SW480 (cell line): Measurements from ENCODE around the gene ENPP7.

ENCODE experiments used
- DNase-seq: peaks from one replicate; pipeline ENCODE4 v3.0.0-alpha.2; 2016; ENCODE audit warnings: low spot score

Gene ENPP7, protein sequence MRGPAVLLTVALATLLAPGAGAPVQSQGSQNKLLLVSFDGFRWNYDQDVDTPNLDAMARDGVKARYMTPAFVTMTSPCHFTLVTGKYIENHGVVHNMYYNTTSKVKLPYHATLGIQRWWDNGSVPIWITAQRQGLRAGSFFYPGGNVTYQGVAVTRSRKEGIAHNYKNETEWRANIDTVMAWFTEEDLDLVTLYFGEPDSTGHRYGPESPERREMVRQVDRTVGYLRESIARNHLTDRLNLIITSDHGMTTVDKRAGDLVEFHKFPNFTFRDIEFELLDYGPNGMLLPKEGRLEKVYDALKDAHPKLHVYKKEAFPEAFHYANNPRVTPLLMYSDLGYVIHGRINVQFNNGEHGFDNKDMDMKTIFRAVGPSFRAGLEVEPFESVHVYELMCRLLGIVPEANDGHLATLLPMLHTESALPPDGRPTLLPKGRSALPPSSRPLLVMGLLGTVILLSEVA

GRCh38 chr17:79730769-79731483 is at the start of gene ENPP7:
ENPP7 (plus strand) TSS chr17:79730943; CDS start chr17:79731140, 197 bp downstream.
- no peak for DNase-seq

- no peak for DNase-seq
These were observed 49.6 kb upstream of the ENPP7 start for GRCh38 chr17:79681101-79681621.

- no peak for DNase-seq
These were observed 49.0 kb upstream of the ENPP7 start for GRCh38 chr17:79681628-79682261.

DNA sequence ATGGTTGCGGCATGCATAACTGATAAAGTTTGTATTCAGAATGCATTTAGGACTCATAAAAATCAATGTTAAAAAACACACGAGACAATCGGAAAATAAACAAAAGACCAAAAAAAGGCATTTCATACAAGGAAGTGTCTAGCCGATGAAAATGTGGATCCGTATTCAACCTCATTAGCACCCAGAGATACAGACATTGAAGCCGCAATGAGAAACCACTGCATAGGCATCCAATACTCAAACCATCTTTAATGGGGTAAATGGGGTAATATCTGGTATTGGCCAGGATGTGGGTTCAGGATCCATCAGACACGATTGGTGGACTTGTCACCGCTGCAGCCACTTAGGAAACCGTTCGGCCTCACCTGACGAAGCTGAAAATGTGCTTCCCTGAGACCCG is 47.4 kb upstream of the ENPP7 start:
- DNase-seq = no peak

DNA sequence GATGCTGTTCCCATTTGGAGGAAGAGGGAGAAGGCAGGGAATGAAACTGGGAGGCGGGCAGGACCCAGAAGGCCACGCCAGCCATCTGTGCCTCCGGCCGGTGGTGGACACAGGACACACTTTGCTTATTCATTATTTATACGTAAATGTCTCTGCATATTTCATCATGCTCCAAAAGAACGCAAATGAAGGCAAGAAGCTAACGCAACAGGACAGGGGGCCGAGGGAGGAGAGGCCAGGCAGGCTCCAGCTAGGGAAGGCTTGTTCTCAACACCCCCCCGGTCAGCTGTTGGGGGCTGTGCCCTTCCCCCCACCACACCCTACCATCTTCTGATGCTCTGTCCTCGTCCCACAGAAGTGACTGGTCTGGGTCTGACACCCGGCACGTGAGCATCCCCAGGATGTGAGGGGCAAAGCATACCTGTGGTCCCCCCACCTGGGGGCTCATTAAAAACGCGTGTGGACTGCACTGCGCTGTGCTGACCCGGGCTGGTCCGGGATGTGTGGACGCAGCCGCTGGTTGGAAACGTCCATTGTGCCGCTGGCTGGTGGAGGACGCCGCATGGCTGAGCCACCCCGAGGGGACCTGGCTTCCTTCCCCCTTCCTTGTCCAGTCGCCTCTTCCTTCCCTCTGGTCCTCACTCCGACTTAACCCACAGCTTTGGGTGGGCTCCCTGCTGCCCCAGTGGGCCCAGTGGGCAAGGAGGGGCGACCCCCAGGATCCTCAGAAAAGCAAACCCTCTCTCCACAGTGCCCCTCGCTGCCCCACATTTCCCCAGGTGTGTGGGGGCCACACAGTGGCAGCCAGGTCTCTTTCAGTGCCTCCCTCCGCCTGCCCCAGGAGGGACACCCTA is 46.4 kb upstream of the ENPP7 start:
- no peak for DNase-seq

DNA sequence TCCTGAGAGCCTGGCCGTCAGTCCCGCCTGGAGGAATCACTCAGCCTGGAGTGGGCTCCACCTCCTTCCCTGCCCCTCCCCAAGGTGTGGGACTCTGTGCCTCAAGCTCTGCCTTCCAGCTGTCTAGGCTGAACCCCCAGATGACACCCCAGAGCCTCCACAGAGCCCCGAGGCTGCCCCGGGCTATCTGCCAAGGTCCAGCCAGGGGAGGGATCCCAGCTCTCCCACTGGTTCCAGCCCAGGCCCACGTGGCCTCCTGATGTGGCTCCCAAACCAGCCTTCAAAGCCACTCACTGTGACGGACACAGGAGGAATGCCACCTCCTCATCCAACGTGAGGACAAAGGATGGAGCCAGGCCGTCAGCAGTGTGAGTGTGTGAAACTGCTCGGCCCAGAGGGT is 45.6 kb upstream of the ENPP7 start:
- no peak for DNase-seq

- no peak for DNase-seq
These were observed 44.3 kb upstream of the ENPP7 start for GRCh38 chr17:79686476-79686875.

DNA sequence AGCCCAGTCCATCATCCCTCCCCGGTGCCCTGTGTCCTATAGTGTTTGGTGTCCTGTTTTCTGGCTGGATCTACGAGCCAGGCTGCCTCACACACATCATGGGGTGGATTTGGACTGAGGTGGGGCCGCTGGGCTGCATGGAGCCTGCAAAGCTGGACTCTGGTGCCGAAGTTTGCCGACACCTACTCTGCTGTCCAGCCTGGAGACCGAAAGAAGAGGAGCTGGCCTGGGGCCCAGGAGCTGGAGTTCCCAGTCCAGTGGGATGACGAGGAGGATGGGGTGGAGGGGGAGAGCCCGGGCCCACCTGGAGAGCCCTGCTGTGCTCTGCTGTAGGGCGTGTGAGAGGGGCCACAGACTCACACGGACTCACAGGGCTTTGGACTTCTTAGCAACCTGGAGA is 40.3 kb upstream of the ENPP7 start:
- DNase-seq = no peak

- no peak for DNase-seq
These were observed 39.5 kb upstream of the ENPP7 start for GRCh38 chr17:79690988-79691836.

DNA sequence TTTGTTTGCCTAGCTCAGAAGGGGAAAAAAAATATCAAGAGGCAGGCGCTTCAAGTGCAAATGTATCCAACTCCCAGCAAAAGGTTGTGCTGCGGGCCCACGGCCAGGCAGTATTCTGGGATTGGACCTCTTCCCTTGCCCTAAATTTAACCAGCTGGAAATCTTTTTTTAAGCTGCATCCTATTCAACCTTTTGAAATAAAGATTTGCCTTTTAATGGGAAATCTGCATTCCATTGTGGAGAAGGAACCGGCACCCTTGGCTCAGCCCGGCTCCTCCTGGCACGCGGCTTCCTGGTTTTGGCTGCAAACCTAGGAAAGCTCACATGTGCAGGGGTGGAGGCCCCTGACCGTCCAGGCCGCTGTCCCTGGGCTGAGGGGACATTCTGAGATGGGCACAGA is 38.8 kb upstream of the ENPP7 start:
- DNase-seq = no peak

DNA sequence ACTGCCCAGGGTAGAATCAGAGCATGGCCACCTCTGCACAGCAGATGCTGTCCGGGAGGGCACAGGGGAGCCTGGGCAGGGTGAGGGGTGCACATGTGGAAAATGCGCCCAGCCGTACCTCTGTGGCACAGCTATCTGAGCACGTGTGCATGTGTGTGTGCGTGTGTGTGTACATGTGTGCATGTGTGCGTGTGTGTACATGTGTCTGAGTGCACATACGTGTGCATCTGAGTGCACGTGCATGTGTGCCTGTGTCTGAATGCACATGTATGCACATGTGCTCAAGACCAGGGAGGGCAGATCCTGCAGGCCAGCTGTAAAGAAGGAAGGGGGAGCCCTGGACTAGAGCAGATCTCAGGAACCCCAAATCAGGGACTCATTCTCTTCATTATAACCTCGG is 37.3 kb upstream of the ENPP7 start:
- no peak for DNase-seq

DNA sequence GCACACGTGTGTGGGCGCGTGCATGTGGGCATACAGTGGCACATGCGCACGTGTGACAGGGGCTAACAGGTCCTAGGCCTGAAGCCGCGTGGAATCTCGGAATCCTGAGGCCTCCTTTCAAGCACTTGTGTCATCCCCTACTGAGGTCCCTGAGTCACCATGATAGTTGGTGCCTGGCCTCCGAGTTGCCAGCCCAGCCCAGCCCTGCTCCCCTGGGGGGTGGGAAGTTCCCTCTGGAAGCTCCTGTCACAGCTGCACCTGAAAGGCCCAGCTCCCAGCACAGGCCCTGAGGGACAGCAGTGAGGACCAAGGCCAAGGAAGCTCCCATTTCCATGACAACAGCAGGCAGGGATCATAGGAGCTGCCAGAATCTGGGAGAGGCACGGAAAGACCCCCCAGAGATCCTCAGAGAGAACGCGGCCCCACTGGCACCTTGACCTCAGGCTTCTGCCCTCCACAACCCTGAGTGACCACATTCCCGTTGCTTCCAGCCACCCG is 35.4 kb upstream of the ENPP7 start:
- DNase-seq = no peak

DNA sequence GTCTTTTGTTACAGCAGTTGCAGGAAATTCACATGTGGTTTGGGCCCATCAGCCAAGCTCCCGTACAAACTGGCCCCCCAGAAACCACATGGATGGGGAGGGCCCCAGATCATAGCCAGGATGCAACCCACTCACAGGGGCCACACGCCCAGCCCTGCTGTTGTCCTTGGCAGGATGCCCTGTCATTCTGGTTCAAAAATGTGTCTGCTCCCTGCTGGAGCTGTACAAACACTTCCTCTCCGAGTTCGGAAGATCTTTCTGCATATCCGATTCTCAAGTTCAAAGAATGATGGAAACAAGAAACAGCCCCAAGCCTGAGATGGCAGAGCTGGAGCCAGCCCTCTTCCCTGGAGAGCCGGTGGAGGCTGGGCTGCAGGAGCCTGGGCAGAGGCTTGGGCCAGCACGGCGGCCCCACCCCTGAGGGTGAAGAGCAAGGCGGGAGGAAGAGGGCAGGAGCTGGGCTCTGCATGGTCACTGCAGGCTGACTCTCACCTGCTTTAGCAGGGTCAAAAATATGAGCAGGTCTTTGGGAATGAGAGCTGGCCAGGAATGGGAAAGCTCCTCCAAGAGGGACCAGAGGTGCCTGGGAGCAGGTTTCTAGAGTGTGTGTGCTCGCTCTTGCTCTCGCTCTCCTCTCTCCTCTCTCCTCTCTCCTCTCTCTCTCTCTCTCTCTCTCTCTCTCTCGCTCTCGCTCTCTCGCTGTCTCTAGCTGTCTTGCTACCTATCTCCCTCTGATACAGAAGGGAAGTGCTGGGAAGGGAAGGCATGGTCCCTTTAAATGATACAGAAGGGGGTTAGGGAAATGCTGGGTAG is 34.7 kb upstream of the ENPP7 start:
- DNase-seq = peak; percentile 22

DNA sequence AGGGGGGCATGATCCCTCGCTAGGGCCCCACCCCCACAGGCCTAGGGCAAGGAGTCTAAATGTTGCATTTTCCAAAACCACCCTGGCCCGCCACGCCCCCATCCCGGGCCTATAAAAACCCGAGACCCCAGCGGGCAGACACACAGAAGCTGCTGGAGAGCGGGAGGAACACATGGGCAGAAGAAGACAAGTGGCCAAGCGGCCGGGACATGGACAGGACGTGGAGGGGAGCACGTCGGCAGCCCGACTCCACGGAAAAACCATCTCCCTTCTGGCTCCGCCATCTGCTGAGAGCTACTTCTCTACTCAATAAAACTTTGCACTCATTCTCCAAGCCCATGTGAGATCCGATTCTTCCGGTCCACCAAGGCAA is 34.1 kb upstream of the ENPP7 start:
- no peak for DNase-seq

GRCh38 chr17:79698146-79698846 is 32.4 kb upstream of the ENPP7 start:
- no peak for DNase-seq

GRCh38 chr17:79699386-79700036 is 31.2 kb upstream of the ENPP7 start:
- peak; percentile 25 for DNase-seq

DNA sequence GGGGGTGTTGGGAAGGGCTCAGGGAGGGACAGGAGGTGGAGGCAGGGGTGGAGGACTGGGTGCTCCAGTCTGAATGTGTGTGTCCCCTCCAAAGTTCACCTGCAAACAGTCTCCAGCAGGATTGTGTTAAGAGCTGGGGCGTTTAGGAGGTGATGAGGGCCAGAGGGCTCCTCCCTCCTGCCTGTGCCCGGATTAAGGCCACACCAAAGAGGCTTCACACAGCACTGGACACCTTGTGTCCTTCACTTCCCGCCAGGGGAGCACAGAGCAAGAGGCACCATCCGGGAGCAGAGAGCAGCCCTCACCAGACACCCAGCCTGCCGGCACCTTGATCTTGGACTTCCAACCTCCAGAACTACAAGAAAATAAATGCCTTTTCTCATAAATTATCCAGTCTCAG is 30.2 kb upstream of the ENPP7 start:
- no peak for DNase-seq

- no peak for DNase-seq
These were observed 28.7 kb upstream of the ENPP7 start for GRCh38 chr17:79702034-79702433.
